Keratinocyte (primary cell): ENCODE results near the gene CARD6.

Experiments
- EZH2 ChIP-seq: IDR thresholded peaks from one replicate; pipeline ENCODE4 v1.6.1; 2012; ENCODE audit warnings: inconsistent platforms, mild to moderate bottlenecking, low read length, moderate library complexity
- TF ChIP-seq, protein P1 (sequence below), 3 experiments: IDR thresholded peaks in 1 of 3; conservative IDR thresholded peaks in 1 of 3; optimal IDR thresholded peaks in 1 of 3; 2 replicates in 2 of 3; 3 replicates in 1 of 3; pipeline versions ENCODE3 to v1.5.1; 2011; ENCODE audit warnings: low read length in 3 of 3, mild to moderate bottlenecking in 3 of 3, moderate library complexity in 2 of 3, control low read depth in 1 of 3, inconsistent platforms in 1 of 3; ENCODE audit not compliant: insufficient read depth in 2 of 3; ENCODE audit errors: extremely low read depth in 1 of 3

DNA sequence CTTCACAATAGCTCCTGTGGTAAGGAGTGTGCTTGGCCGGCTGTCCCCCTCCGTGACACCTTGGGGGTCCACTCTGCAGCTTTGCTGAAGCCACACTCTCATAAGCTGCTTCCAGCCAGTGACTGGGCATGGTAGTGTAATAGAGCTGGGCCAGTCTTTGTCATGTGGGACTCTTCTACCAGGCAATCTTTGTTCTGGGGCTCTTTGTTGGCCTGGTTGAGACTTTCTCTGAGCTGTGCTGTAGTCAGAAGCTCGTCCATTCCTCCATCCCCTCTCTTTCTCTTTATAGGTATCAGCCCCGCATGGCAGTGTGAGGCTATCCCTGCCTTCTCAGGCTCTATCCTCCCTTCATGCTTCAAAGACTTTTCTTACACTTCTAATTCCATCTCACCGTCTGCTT is 25.7 kb downstream of the CARD6 start:
- TF ChIP-seq, protein P1, sequence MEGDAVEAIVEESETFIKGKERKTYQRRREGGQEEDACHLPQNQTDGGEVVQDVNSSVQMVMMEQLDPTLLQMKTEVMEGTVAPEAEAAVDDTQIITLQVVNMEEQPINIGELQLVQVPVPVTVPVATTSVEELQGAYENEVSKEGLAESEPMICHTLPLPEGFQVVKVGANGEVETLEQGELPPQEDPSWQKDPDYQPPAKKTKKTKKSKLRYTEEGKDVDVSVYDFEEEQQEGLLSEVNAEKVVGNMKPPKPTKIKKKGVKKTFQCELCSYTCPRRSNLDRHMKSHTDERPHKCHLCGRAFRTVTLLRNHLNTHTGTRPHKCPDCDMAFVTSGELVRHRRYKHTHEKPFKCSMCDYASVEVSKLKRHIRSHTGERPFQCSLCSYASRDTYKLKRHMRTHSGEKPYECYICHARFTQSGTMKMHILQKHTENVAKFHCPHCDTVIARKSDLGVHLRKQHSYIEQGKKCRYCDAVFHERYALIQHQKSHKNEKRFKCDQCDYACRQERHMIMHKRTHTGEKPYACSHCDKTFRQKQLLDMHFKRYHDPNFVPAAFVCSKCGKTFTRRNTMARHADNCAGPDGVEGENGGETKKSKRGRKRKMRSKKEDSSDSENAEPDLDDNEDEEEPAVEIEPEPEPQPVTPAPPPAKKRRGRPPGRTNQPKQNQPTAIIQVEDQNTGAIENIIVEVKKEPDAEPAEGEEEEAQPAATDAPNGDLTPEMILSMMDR (optimal IDR thresholded peaks at IDR 0.05 in 1 of 3, IDR thresholded peaks at IDR 0.05 in 1 of 3, conservative IDR thresholded peaks at IDR 0.05 in 1 of 3; ENCODE audit: extremely low read depth in 1 of 3, insufficient read depth in 2 of 3, low read length in 3 of 3) = no peak
- no peak for TF ChIP-seq EZH2
